A673 (cell line): Measurements from ENCODE around the gene SMOC2. TPM values are rescaled to one million over a fixed set of nuclear protein-coding genes. Genes with fewer than 3 reads are reported as not detected.

Experiments
- BruUV-seq: library from RNA; stranded (reverse); fragments of 400-500 nt; replicated peaks from 2 replicates; lab custom pipeline; 2021; lab: Mats Ljungman, UMichigan
- CTCF ChIA-PET: fragments of 300-600 bp; sonication (Branson Sonifier 250); formaldehyde crosslinking; loops from one replicate; lab custom pipeline; 2022; ENCODE audit warnings: antibody characterized with exemption; lab: Charles Lee
- POLR2A ChIA-PET: fragments of 300-600 bp; sonication (Branson Sonifier 250); formaldehyde crosslinking; loops from one replicate; lab custom pipeline; 2022; ENCODE audit warnings: antibody characterized with exemption; ENCODE audit not compliant: low non-redundant PET; lab: Charles Lee
- DNase-seq: peaks from one replicate; pipeline ENCODE4 v3.0.0-alpha.2; 2015; ENCODE audit warnings: low spot score
- H3K27ac ChIP-seq: fragments of 200-600 bp; sonication (generic); 2 replicates; pipeline ENCODE4 v1.5.1; 2016; ENCODE audit warnings: mixed run types, low read depth, mild to moderate bottlenecking, mixed read lengths, antibody characterized with exemption, low read length; ENCODE audit not compliant: poor library complexity, severe bottlenecking
- H3K27me3 ChIP-seq: fragments of 200-600 bp; sonication (generic); replicated peaks from 2 replicates; pipeline ENCODE4 v1.6.1; 2017; ENCODE audit warnings: mixed run types, low read depth, mild to moderate bottlenecking, mixed read lengths, antibody characterized with exemption, low read length; ENCODE audit not compliant: insufficient read depth, poor library complexity
- H3K36me3 ChIP-seq: fragments of 200-600 bp; sonication (generic); 2 replicates; pipeline ENCODE4 v1.6.1; 2016; ENCODE audit warnings: mixed run types, mild to moderate bottlenecking, mixed read lengths, antibody characterized with exemption, low read length; ENCODE audit not compliant: insufficient read depth, poor library complexity, severe bottlenecking
- H3K4me1 ChIP-seq: fragments of 200-600 bp; sonication (generic); 2 replicates; pipeline ENCODE4 v1.6.1; 2017; ENCODE audit warnings: mixed run types, mild to moderate bottlenecking, mixed read lengths, antibody characterized with exemption, low read length; ENCODE audit not compliant: insufficient read depth, poor library complexity, severe bottlenecking
- H3K4me3 ChIP-seq: fragments of 200-600 bp; sonication (generic); 2 replicates; pipeline ENCODE4 v1.5.1; 2016; ENCODE audit warnings: low read depth, mixed run types, mild to moderate bottlenecking, mixed read lengths, low read length; ENCODE audit not compliant: poor library complexity, severe bottlenecking
- H3K9me3 ChIP-seq: fragments of 200-600 bp; sonication (generic); 2 replicates; pipeline ENCODE4 v1.6.1; 2016; ENCODE audit warnings: mixed run types, low read depth, mild to moderate bottlenecking, mixed read lengths, antibody characterized with exemption, low read length; ENCODE audit not compliant: poor library complexity, severe bottlenecking
- CTCF ChIP-seq: fragments of 300-800, 200-600 bp; sonication (generic); conservative IDR thresholded peaks from 2 replicates; pipeline ENCODE4 v1.5.1; 2017; ENCODE audit warnings: low read depth, mild to moderate bottlenecking, antibody characterized with exemption, low read length, moderate library complexity, mixed read lengths
- EZH2 ChIP-seq: fragments of 200-600 bp; sonication (generic); IDR thresholded peaks from 2 replicates; pipeline ENCODE4 v1.6.1; 2017; ENCODE audit warnings: borderline replicate concordance, low read depth, mild to moderate bottlenecking, mixed read lengths, antibody characterized with exemption, low read length; ENCODE audit not compliant: poor library complexity, severe bottlenecking
- intact Hi-C: fragments of 100-400 bp; cut with micrococcal nuclease; formaldehyde crosslinking; loops from one replicate; pipeline ENCODE4 v1.10.0; 2022; ENCODE audit not compliant: unreplicated experiment
- total RNA-seq: library from RNA; stranded (reverse); gene quantifications from 2 replicates; pipeline ENCODE4 v1.2.3, GENCODE V29; 2021

Gene SMOC2
- total RNA-seq, 1 experiment from 2014 or later: 1.8 TPM

GRCh38 chr6:168473197-168473596, 32.2 kb downstream of the SMOC2 start:
- Histone ChIP-seq H3K9me3 (no peaks in the 10 kb centered on the region), H3K36me3 (no peaks in the 10 kb centered on the region), H3K27ac (no peak overlapping the region), H3K27me3 (peaks cover 3% of the 10 kb centered on the region), H3K4me1 (no peaks in the 10 kb centered on the region), H3K4me3 (no peak overlapping the region)
- ChIA-PET CTCF (no interaction called here), POLR2A (no interaction called here)
- TF ChIP-seq EZH2: no peak
- TF ChIP-seq CTCF: no peak
- intact Hi-C loops: no loop called here
- BruUV-seq: no TSS peak
- DNase-seq: no peak

DNA sequence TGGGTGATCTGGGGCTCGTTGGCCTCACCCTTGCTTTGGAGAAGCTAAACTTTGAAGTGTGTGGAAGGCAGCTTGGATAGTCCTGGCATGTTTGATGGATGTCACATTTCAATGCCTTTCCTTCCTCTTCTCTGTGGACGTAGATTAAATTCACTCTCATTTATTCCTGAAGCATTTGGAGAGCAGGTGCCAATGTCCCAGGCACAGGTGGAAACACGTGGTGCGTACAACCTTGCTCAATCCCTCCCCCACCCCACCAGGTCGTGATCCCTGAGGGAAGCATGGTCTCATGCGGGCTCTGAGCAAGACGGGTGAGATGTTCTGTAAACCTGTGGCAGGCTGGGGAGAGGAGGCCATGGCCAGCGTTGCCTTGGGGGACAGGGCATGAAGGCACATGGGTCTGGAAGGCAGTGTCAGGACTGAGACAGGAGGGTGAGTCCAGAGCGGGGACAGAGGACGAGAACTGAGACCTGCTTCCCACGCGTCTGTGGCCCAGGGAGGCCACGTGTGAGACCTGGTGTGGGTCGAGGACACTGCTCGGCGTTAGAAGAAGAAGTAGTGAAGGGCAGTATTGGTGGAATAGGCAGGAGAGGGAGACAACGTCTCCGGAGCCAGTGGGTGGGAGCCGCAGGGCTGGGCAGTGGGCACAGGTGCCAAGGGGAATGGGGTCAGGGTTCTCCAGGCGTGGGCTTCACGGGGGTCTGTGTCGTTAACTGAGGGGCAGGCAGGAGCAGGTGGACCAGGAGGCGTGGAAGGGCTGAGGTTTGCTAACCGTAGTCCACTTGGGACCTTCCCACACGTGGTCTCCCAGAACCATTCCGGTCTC, 34.4 kb downstream of the SMOC2 start:
- intact Hi-C loops: no loop called here
- TF ChIP-seq EZH2: no peak
- TF ChIP-seq CTCF: no peak
- Histone ChIP-seq H3K27me3 (peaks cover 8% of the 10 kb centered on the region), H3K4me1 (no peaks in the 10 kb centered on the region), H3K36me3 (no peaks in the 10 kb centered on the region), H3K9me3 (peaks cover 4% of the 10 kb centered on the region), H3K27ac (no peak overlapping the region), H3K4me3 (no peak overlapping the region)
- POLR2A ChIA-PET: no interaction called here
- BruUV-seq: no TSS peak
- CTCF ChIA-PET: no interaction called here
- DNase-seq: no peak

- CTCF ChIA-PET: no interaction called here
- BruUV-seq: no TSS peak
- no peaks in the 10 kb centered on the region for H3K4me1 ChIP-seq
- TF ChIP-seq CTCF (no peak), EZH2 (no peak)
- peaks cover 25% of the 10 kb centered on the region for H3K27me3 ChIP-seq
- H3K4me3 ChIP-seq: no peak overlapping the region
- peaks cover 5% of the 10 kb centered on the region for H3K9me3 ChIP-seq
- POLR2A ChIA-PET: interaction anchor here (0.6 kb wide), 1 partner anchor 106 kb away, joined by 3 read pairs; no protein-coding TSS in a partner anchor
- intact Hi-C loops: no loop called here
- no peak overlapping the region for H3K27ac ChIP-seq
- H3K36me3 ChIP-seq: no peaks in the 10 kb centered on the region
- DNase-seq: no peak
Observed at GRCh38 chr6:168479421-168479820, 38.4 kb downstream of the SMOC2 start.
